ENCODE data around the gene CBLN3.

GRCh38 chr14:24422261-24422660 is 7.2 kb downstream of the CBLN3 start:
- no peak for TF ChIP-seq CTCF (IDR thresholded peaks at IDR 0.05)
- TF ChIP-seq POLR2A (IDR thresholded peaks at IDR 0.05): no peak
